HG02763 (cell line): ENCODE results near the gene FA2H.
"Not testable (repeated sequence)": the region's sequence is repeated elsewhere in the genome, so short reads cannot be mapped to it uniquely, and the experiment has no call there.

ENCODE experiments used
- ATAC-seq: cut with Tn5 transposase; IDR thresholded peaks from one replicate; pipeline ENCODE4 v1.9.1; 2021; ENCODE audit warnings: mild to moderate bottlenecking, moderate library complexity; ENCODE audit not compliant: unreplicated experiment

The FA2H gene

GRCh38 chr16:74695450-74696422 is 78.9 kb downstream of the FA2H start:
- peak; percentile 77 for ATAC-seq

- no peak for ATAC-seq
These were observed 83.3 kb downstream of the FA2H start for GRCh38 chr16:74691093-74691855.

GRCh38 chr16:74682556-74682955 is 92.1 kb downstream of the FA2H start:
- no peak for ATAC-seq

GRCh38 chr16:74680681-74681080 is 93.9 kb downstream of the FA2H start:
- ATAC-seq: no peak

GRCh38 chr16:74679983-74680382 is 94.6 kb downstream of the FA2H start:
- no peak for ATAC-seq

- ATAC-seq: no peak
These were observed 96.8 kb downstream of the FA2H start for GRCh38 chr16:74677868-74678267.

GRCh38 chr16:74673876-74674275 is 100.7 kb downstream of the FA2H start:
- ATAC-seq: no peak

- not testable (repeated sequence) for ATAC-seq
These were observed 105.7 kb downstream of the FA2H start for GRCh38 chr16:74668877-74669276.

GRCh38 chr16:74667255-74667700 is 107.3 kb downstream of the FA2H start:
- ATAC-seq: no peak

- peak; percentile 100 for ATAC-seq
These were observed 108.0 kb downstream of the FA2H start, which contains the start of gene RFWD3 for GRCh38 chr16:74666425-74667254. Gene RFWD3, minus strand, starts transcription at chr16:74666877. Its CDS starts 5,428 bp downstream, at chr16:74661449.

GRCh38 chr16:74666010-74666421 is 108.6 kb downstream of the FA2H start:
- no peak for ATAC-seq
